Suprapubic skin (tissue), 4 donors: ENCODE data around the gene CHN2. TPM values are rescaled to one million over a fixed set of nuclear protein-coding genes. Genes with fewer than 3 reads are reported as not detected.

ENCODE experiments used
- DNase-seq, 2 donors: peaks; one replicate each; pipeline ENCODE4 v3.0.0-alpha.2; 2019; ENCODE audit warnings: low spot score in 2 of 2
- H3K27ac ChIP-seq: fragments of 200-600 bp; sonication (generic); one replicate; pipeline ENCODE4 v1.5.1; 2019
- H3K27me3 ChIP-seq: fragments of 200-600 bp; sonication (generic); one replicate; pipeline ENCODE4 v1.5.1; 2019
- H3K36me3 ChIP-seq: fragments of 200-600 bp; sonication (generic); one replicate; pipeline ENCODE4 v1.5.1; 2019
- H3K4me1 ChIP-seq: fragments of 200-600 bp; sonication (generic); one replicate; pipeline ENCODE4 v1.5.1; 2019
- H3K4me3 ChIP-seq: fragments of 200-600 bp; sonication (generic); one replicate; pipeline ENCODE4 v1.5.1; 2019; ENCODE audit warnings: mild to moderate bottlenecking
- H3K9me3 ChIP-seq: fragments of 200-600 bp; sonication (generic); one replicate; pipeline ENCODE4 v1.5.1; 2019
- EP300 ChIP-seq: sonication (generic); formaldehyde crosslinking; IDR thresholded peaks from one replicate; pipeline ENCODE4 v1.6.1; 2017; ENCODE audit warnings: antibody characterized with exemption
- POLR2A ChIP-seq, 2 donors: fragments of 450-650 bp; IDR thresholded peaks; one replicate each; pipeline ENCODE4 v1.6.1; 2017; ENCODE audit warnings: antibody characterized with exemption in 2 of 2, mild to moderate bottlenecking in 2 of 2, moderate library complexity in 2 of 2
- POLR2AphosphoS5 ChIP-seq, 3 donors: sonication (generic); formaldehyde crosslinking; IDR thresholded peaks; one replicate each; pipeline ENCODE4 v1.6.1; 2017; ENCODE audit warnings: antibody characterized with exemption in 3 of 3
- WGBS: methylation state at CpG from one replicate; pipeline ENCODE4 v1.1.5; 2018; 5-methylcytosine and 5-hydroxymethylcytosine counted together
- total RNA-seq, 4 donors: library from RNA; depleted of rRNA; stranded (reverse); fragments of >200 nt; gene quantifications; one replicate each; pipeline ENCODE4 v1.1.0, GENCODE V29; 2016
- TF ChIP-seq, protein P1 (sequence below), 2 donors: fragments of 200-600 bp in 1 of 2; fragments of 450-650 bp in 1 of 2; sonication (generic) in 1 of 2; IDR thresholded peaks; one replicate each; pipeline ENCODE4 v1.5.1; 2016 to 2019; ENCODE audit warnings: antibody characterized with exemption in 2 of 2, mild to moderate bottlenecking in 1 of 2, moderate library complexity in 1 of 2

CHN2 gene
- total RNA-seq, 4 donors from 2014 or later, result 3.3 to 9.6 (median 6.2) TPM

DNA sequence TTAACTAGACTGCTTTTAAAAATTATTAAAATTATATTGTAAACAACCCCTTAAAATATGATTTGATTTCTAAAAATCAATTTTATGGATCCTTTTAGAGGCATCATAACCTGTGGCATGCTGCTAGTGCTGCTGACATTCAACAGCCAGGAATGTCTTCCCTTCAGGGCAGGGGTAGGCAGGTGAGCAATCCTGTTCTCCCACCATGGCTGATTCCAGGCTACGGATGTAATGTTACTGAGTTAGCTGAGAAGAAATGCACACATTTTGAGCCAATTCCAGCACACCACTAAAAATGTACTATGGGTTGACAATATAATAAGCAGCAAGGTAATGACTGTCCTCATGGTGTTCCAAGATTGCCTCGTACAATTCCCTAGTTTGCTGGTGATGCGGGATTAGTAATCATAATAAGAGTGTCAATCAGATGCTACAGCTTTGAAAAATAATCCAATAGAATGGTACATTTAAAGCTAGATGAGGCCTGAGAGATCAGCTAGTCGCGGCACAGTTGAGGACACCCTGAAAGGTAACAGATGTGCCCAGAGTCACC lies 260.4 kb downstream of the CHN2 start:
- no peaks in the 10 kb centered on the region for H3K4me1 ChIP-seq
- 86% methylated on average over 5 of the region's 5 CpGs for WGBS
- H3K27ac ChIP-seq, result no peak overlapping the region
- H3K36me3 ChIP-seq, result no peaks in the 10 kb centered on the region
- no peak for DNase-seq
- TF ChIP-seq POLR2AphosphoS5 (IDR thresholded peaks at IDR 0.05), result no peak
- no peak for TF ChIP-seq POLR2A (IDR thresholded peaks at IDR 0.05)
- TF ChIP-seq, protein P1, sequence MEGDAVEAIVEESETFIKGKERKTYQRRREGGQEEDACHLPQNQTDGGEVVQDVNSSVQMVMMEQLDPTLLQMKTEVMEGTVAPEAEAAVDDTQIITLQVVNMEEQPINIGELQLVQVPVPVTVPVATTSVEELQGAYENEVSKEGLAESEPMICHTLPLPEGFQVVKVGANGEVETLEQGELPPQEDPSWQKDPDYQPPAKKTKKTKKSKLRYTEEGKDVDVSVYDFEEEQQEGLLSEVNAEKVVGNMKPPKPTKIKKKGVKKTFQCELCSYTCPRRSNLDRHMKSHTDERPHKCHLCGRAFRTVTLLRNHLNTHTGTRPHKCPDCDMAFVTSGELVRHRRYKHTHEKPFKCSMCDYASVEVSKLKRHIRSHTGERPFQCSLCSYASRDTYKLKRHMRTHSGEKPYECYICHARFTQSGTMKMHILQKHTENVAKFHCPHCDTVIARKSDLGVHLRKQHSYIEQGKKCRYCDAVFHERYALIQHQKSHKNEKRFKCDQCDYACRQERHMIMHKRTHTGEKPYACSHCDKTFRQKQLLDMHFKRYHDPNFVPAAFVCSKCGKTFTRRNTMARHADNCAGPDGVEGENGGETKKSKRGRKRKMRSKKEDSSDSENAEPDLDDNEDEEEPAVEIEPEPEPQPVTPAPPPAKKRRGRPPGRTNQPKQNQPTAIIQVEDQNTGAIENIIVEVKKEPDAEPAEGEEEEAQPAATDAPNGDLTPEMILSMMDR (IDR thresholded peaks at IDR 0.05), result no peak
- no peak for TF ChIP-seq EP300
- H3K9me3 ChIP-seq, result no peaks in the 10 kb centered on the region
- no peak overlapping the region for H3K4me3 ChIP-seq
- no peaks in the 10 kb centered on the region for H3K27me3 ChIP-seq

DNA sequence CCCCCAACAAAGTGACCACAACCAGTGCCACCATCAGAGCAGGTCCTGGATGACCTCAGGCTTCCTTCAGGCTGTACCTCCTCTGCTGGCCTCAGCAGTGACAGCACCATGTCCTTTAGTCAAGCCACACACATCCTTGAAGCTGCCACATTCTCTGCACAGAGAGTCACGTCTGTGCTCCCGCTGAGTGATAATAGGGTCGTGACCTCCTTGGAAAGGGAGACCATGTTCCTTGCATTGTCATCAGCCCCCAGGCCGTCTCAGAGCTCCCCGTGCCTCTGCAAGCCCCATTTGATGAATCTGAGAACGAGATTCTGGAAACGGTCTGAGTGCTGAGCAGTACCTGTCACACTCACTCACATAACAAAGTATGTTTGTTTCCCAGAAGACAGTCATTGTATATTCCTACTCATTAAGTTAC lies 262.6 kb downstream of the CHN2 start:
- no peak overlapping the region for H3K27ac ChIP-seq
- whole genome bisulfite sequencing, result 55% methylated on average over 5 of the region's 7 CpGs
- TF ChIP-seq, protein P1 (IDR thresholded peaks at IDR 0.05), result no peak
- TF ChIP-seq POLR2AphosphoS5 (IDR thresholded peaks at IDR 0.05) (no peak), EP300 (no peak)
- H3K36me3 ChIP-seq, result no peaks in the 10 kb centered on the region
- DNase-seq, result no peak
- no peaks in the 10 kb centered on the region for H3K9me3 ChIP-seq
- H3K27me3 ChIP-seq, result no peaks in the 10 kb centered on the region
- H3K4me3 ChIP-seq, result no peak overlapping the region
- H3K4me1 ChIP-seq, result no peaks in the 10 kb centered on the region

- WGBS, result 39% methylated on average over 7 of the region's 7 CpGs
Measured at GRCh38 chr7:29457565-29458011, 263.0 kb downstream of the CHN2 start.

GRCh38 chr7:29458933-29459332 lies 264.4 kb downstream of the CHN2 start:
- 81% methylated on average over 7 of the region's 7 CpGs for WGBS
- no peak overlapping the region for H3K4me3 ChIP-seq
- TF ChIP-seq EP300, result no peak
- TF ChIP-seq POLR2AphosphoS5 (IDR thresholded peaks at IDR 0.05), result no peak
- no peak for TF ChIP-seq POLR2A (IDR thresholded peaks at IDR 0.05)
- TF ChIP-seq, protein P1 (IDR thresholded peaks at IDR 0.05), result no peak

More at GRCh38 chr7:29457565-29458011, 263.0 kb downstream of the CHN2 start:
- no peak for TF ChIP-seq POLR2AphosphoS5 (IDR thresholded peaks at IDR 0.05)
- no peak for TF ChIP-seq POLR2A (IDR thresholded peaks at IDR 0.05)
- no peak for TF ChIP-seq EP300
- TF ChIP-seq, protein P1 (IDR thresholded peaks at IDR 0.05), result no peak
- Histone ChIP-seq H3K4me1 (no peaks in the 10 kb centered on the region), H3K27ac (no peak overlapping the region), H3K36me3 (no peaks in the 10 kb centered on the region), H3K27me3 (no peaks in the 10 kb centered on the region), H3K4me3 (no peak overlapping the region), H3K9me3 (no peaks in the 10 kb centered on the region)
- no peak for DNase-seq

GRCh38 chr7:29459589-29459988 lies 265.0 kb downstream of the CHN2 start:
- Histone ChIP-seq H3K27me3 (no peaks in the 10 kb centered on the region), H3K36me3 (no peaks in the 10 kb centered on the region), H3K4me3 (no peak overlapping the region), H3K9me3 (no peaks in the 10 kb centered on the region), H3K4me1 (no peaks in the 10 kb centered on the region), H3K27ac (no peak overlapping the region)
- no peak for DNase-seq
- WGBS, result 93% methylated on average over 8 of the region's 8 CpGs
- TF ChIP-seq POLR2AphosphoS5 (IDR thresholded peaks at IDR 0.05) (no peak), EP300 (no peak), POLR2A (IDR thresholded peaks at IDR 0.05) (no peak)
- TF ChIP-seq, protein P1 (IDR thresholded peaks at IDR 0.05), result no peak

More at GRCh38 chr7:29458933-29459332, 264.4 kb downstream of the CHN2 start:
- H3K9me3 ChIP-seq, result no peaks in the 10 kb centered on the region
- no peaks in the 10 kb centered on the region for H3K4me1 ChIP-seq
- H3K27me3 ChIP-seq, result no peaks in the 10 kb centered on the region
- no peak overlapping the region for H3K27ac ChIP-seq
- no peak for DNase-seq
- H3K36me3 ChIP-seq, result no peaks in the 10 kb centered on the region
